HG03439 (cell line): ENCODE measurements around the gene RFT1.

Experiments
- ATAC-seq: cut with Tn5 transposase; IDR thresholded peaks from one replicate; pipeline ENCODE4 v1.9.1; 2021; ENCODE audit warnings: mild to moderate bottlenecking, moderate library complexity; ENCODE audit not compliant: unreplicated experiment

The RFT1 gene, protein sequence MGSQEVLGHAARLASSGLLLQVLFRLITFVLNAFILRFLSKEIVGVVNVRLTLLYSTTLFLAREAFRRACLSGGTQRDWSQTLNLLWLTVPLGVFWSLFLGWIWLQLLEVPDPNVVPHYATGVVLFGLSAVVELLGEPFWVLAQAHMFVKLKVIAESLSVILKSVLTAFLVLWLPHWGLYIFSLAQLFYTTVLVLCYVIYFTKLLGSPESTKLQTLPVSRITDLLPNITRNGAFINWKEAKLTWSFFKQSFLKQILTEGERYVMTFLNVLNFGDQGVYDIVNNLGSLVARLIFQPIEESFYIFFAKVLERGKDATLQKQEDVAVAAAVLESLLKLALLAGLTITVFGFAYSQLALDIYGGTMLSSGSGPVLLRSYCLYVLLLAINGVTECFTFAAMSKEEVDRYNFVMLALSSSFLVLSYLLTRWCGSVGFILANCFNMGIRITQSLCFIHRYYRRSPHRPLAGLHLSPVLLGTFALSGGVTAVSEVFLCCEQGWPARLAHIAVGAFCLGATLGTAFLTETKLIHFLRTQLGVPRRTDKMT

DNA sequence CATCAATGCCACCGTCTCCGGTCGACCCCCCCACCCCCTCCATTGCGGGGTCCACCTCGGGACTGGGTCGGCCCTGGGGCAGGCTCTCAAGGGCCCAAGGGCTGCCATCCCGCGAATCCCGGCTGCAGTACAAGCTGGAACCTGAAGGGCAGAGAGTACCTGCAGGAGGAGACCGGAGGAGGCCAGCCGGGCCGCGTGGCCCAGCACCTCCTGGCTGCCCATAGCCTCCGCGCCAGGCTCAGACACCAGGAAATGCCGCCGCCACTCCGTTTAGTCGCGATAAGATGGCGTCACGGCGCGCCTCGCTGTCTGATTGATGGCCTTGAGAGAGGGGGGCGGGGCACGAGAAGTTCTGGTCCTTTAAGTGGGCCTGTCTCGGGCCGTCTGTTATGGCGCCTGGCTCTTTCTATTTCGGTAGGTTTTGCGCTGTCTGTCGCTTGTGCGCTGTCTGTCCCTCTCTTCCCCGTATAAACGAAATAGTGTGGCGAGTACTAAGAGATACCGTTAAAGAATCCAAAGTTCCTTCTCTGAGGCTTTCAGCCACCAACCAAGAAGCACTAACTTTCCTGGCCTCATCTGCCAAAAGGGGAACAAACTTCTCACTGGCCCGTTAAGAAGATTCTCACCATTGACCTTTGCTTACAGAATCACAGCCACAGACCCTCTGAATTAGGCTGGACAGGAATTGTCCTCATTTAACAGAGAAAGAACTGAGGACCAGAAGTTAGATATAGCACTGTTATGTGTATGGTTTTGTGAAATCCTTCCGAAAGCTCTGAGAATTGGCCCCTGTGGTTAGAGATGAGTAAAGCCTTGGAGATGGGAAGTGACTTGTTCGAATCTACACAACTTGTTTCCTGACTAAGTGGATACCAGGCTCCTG lies at the start of gene RFT1:
Gene RFT1, minus strand, starts transcription at position 257 of the 883 bp plus-strand sequence. Its CDS starts 35 bp downstream, at position 222.
- ATAC-seq = peak; percentile 80

DNA sequence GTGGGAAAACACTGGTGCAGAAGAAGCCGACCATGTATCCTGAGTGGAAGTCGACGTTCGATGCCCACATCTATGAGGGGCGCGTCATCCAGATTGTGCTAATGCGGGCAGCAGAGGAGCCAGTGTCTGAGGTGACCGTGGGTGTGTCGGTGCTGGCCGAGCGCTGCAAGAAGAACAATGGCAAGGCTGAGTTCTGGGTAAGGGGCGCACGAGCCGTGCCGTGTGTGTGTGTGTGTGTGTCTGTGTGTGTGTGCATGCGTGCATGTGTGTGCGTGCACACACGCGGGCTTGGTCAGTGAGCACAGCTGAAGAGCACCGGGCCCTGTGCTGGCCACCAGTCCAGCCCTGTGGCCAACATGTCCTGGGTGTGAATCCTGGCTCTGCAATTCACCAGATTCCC lies 49.3 kb upstream of the RFT1 start:
- no peak for ATAC-seq

DNA sequence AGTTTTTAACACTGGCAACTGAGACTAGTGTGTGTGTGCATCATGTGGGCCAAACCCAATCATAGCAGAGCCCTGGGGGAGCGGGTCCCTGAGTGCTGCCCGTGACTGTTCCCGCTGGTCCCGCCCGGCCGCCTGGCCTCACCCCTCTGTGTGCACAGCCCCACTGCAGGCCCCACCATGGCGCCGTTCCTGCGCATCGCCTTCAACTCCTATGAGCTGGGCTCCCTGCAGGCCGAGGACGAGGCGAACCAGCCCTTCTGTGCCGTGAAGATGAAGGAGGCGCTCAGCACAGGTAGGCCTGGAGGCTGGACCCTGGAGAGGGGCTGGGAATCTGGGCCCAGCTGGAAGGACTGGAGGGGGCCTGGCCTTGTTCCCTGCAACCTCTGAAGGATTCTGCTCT lies 48.0 kb upstream of the RFT1 start:
- ATAC-seq = no peak

DNA sequence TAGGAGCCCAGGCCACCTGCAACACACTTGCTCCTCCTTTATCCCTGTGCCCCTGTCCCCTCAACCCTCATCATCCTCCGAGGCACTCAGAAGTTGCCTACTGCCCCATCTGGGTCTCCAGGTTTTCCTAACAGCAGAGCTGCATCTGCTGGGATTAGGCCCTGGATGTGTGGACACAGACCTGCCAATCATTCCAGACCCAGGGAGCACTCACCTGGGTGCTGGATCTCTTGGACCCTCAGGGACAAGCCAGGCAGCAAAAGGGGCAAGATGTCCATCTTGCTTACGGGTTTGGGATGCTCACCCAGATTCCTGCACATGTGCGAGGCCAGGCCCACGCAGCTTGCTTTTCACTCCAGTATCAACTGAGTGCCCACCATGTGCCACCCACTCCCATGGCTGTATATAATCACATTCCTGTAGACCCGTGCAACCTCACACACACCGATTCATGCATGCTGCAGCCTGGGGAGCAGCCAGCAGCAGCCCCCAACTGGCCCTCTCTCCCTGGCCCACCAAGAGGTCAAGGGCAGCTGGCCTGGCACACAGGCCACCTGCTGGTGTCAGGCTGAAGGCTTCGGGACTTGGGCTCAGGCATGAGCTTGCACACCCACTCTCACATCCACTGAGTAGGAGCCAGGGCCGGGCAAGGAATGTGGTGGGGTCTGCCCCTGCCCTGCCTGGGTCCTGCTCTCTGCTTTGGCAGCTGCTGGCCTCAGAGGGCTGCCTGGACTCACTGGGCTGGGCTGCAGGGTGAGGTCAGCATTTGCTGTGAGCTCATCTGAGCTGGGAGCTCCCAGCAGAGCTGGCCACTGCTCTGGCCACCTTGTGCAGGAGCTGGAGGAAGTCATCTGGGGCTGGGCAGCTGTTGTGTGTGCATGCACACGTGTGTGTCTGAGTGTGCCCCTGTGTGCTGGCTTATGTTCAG lies 45.6 kb upstream of the RFT1 start:
- no peak for ATAC-seq

DNA sequence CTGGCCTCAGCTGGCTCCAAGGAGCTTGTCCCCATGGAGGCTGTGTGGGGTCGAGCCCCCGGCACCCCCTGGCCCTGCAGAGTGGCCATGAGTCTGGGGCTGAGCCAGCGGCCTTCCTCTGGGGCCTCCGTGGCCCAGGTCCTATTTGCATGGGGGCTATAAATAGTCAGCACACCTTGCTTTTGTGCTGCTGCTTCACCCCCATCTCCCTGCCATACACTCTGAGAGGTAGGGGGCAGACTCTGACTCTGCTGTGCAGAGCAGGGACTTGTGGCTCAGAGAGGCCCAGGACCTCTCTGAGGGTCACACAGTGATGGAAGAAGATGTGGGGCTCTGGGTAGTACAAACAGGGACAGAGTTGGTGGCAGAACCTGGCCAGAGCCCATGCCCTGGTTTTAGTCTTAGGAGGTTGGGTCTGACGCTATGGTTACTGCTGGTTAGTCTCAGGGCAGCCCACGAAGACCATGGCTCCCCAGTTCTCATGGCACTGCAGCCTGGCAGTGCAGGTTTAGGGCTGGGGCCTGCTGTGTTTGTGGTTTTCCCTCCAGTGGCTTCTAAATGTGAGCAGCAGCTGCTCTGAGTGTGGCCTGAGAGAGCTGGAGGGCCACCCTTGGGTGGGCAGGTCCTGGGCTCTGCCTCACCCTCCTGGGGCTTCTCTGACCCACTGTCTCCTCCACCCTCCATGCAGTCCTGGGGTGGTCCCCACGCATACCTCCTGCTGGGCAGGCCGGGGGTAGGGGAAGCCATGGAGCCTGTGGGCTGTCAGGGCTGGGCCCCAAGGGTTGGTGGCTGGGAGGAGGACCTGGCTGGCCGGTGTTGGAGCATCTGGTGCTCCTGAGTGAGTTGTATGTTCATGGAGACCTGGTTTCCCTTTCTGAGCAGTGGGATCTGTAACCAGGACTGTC lies 44.4 kb upstream of the RFT1 start:
- ATAC-seq = peak; percentile 46

DNA sequence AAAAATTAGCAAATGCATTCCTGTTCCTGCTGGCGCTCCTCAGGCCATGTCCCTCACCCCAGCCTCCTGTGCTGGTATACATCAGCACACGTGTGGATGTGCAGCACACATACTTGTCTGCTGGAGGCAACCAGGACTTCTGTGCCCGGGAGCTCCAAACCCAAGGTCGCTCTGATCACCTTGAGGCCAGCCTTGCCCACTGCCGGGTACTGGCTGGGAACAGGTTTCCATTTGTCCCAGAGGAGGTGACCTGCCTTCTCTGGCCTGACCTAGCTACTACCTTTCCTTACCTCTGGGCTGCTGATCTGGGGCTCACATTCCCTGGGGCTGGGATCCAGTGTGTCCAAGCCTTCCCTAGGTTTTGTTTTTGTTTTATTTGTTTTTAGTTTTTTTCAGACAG lies 42.9 kb upstream of the RFT1 start:
- no peak for ATAC-seq

DNA sequence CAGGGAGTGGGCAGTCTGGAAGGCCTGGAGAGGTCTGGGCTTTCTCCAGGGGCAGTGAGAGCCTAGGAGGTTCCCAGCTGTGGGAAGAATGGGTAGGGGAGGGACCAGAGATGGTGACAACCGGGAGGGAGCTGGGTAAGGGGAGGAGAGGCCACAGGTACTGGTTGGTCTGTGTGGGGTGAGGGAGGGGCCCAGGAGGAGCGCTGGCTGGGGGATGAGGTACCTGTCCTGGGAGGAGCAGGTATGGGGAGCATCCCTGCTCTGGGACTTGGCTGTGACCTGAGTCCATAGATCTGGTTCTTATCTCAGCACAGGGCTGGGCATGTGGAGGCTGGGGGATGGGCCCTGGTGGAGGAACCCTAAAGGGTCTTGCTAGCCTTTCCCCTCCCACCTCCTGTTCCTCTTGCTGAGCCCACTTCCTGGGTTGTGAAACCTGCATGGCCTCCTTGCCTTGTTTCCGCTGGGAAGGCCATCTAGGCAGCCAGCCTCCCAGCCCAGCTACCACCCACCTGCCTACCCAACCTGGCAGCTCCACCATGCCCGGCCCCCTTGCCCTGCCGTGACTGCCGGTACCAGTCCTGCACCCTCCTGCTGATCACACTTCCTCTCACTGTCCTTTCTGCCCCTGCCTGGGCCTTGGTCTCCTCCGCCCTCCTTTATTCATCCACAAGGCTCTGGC lies 41.7 kb upstream of the RFT1 start:
- ATAC-seq = no peak

DNA sequence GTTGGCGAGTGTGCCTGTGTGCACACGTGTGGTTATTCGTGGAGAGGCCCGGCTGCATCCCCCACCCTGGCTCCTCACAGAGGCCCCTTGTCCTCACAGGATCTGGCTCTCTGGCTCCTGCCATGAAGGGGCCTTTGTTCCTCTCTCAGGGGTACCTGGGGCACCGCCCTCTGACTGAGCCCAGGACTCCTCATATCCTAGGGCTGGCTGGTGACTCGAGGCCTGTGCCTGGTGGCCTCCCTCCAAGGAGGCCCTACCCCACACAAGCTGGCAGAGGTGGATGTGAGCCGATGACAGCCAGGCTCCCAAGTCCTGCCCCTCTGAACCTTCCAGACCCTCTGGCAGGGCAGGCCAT lies 40.8 kb upstream of the RFT1 start:
- ATAC-seq = no peak

DNA sequence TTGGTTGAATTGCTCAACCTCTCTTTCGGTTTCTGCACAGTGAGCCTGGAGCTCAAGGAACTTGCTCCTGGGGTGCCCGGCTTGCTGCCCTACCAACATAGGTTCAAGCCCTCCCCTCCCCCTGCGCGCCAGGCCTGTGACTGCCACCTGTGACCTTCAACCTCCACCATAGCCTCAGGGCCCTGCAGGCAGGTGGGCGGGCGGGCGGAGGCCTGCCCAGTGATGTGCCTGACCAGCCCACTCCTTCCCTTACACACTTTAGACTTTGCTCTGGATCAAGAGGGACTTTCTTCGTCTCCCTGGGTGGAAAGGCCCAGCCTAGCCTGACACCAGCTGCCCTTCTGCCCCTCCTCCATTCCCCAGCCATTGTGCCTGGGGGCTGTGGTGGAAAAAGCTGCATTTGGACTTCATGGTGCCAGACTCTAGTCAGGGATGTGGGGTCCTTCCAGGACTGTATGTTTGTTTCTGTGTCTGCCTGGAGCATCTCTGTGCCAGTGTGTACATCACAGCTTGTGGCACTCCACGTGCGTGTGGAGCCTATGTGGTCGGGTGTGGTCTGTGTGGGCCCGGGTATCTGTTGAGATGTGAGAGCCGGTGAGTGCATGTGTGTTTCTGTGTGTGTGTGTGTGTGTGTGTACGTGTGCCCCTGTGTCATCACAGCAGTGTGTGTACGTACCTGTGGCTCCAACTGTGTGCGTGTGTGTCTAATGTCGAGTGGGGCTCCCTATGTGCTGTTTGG lies 40.3 kb upstream of the RFT1 start:
- ATAC-seq = no peak

DNA sequence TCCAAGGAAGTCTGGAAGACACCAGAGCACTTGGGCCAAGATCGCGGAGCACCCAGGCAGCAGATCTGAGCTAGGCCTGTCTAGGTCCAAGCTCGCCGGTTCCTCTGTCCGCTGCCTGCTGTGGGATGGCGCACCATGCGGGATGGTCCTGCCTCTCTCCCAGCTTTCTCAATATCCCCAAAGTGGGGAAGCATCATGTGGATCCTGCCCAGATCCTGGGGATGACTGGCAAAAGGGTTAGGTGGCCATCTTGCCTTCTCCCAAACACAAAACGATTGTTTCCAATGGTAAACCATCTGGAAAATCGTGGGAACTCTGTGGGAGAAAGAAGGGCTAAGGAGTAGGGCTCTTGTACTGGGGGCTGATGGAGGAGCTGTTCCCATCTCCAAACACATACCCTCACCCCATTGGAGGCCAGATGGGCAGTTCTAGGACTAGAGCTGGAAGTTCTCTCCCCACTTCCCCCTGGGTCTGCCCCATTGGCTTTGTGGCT lies 39.6 kb upstream of the RFT1 start:
- ATAC-seq = no peak

DNA sequence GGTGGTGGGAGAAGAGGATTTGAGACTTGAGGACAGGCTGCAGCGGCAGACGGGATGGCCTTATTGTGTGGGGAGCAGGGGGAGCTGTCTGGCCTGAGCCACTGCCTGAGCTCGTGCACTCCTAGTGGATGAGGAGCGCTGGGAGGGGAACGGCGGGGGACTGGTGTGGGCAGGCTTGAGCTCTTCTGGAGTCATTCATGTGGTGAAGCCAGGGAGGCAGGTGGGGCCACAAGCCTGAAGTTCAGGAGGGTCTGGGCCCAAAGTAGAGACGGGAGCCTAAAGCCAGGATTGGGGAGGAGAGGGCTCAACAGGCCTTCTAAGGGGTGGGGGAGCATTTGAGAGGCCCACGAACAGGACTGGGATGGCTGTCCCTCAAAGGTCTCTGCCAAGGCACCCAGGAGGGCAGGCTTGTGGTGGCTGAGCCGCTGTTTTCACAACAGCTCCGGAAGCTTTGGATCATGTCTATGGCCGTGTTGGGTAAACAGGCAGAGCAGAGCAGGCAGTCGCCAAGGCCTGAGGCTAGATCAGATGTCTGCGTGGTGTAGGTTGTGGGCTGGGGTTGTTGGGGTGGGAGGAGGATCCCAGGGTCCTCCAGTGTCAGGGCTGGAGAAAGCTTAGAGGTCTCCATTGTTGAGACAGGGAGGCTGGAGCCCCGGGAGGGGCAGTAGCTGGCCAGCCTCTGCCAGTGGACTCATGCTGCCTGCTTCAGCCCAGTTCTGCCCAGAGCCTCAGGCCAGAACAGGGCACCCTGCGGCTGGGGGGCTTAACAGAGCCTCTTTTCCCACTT lies 39.0 kb upstream of the RFT1 start:
- ATAC-seq = no peak

DNA sequence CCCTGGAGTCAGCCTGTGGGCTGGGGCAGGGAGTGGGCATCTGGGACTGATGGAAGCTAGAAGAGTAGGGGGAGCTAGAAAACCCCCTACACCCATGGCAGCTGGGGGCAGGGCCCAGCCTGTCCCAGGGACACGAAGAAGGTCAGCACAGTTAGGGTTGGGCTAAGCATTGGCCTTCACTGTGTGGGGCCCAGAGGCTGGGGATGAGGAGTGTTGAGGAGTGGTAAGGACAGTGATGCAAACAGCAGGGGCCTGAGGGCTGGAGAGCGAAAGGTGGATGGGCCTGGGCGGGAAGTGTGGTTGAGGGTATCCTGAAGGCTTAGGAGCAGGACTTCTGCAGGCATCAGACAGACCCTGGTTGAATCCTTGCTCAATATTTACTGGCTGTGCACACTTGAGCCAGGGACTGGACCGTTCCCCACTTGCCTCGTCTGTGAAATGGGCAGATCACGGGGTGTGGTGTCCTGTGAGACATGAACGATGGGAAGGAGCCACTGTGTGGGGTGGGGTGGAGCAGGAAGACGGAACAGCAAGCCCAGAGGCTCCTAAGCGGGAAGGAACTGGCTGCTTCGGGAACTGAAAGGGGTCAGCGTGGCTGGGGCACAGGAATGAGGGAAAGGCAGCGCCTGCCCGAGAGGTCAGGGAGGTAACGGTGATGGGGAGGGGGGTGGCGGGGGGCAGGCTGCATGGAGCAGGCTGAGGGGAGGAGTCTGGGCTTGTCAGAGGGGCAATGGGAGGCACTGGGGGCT lies 38.1 kb upstream of the RFT1 start:
- ATAC-seq = no peak

DNA sequence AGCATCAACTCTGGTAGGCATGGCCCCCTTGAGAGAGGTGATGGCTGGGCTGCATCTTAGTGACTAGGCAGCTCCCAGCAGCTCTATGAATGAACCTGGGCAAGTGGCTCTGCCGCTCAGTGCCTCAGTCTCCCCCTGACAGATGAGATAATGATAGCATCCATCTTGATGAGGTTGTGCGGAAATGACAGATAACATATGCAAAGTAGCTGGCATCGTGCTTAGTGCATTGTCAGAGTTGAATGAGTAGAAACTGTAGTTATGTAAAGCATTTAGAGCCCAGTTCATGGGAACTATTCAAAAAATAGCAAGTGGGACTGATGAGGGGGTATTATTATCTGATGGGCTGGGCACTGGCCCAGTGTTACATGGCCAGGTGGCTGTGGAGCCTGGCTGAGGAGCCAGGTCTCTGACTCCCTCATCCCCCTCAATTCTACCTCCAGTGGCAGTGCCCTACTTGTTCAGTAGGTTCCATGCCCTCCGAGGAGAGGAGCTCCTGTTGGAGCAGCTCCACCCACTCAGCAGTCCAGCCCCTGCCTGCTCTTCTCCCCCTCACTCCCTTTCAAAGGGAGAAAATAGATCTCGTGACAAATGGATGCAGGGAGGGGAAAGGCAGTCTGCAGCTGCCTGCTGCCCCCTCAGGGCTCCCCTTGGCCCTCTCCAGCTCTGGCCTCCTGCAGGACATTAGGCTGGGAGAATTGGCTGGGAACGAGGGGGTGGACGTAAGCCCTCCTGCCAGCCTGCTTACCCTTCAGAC lies 37.4 kb upstream of the RFT1 start:
- no peak for ATAC-seq

DNA sequence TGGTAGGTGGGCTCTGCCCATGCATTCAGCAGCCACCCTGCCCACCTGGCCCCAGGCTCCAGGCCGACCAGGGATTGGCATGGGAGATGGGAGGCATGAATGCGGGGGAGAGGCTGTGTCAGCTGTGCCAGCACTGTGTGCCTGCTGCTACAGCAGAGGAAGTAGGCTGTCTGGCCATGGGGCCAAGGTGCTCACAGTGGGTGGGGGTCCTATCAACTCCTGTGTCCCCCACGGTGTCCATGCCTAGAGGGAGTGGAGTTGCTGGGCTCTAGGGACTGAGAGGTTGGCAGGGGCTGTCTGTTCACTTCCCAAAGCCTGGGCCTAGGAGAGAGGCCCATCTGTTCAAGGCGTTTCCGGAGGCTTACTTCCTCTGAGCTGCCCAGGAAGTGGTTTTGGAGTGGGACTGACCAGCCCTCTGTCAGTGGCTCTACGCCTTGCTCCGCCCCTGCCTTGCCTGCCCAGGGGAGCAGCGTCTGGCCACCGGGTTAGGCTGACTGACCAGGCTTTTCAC lies 36.6 kb upstream of the RFT1 start:
- ATAC-seq = no peak

DNA sequence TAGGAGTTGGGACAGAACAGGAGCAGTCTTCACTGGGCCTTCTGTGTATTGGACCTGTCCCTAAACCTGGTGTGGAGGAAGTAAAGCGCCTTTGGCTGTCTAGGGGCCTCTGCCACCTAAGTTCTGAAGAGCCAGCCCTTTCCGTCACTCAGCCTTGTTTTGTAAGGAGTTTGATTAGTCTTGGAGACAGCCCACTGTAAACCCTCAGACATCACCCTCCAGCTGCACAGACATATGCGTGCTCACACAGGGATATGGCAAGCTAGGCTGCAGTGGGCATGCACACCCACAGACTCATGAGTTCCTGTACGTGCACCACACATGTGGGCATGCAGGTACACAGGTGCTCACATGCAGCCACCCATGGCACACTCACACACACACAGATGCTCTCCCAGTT lies 36.0 kb upstream of the RFT1 start:
- ATAC-seq = no peak

DNA sequence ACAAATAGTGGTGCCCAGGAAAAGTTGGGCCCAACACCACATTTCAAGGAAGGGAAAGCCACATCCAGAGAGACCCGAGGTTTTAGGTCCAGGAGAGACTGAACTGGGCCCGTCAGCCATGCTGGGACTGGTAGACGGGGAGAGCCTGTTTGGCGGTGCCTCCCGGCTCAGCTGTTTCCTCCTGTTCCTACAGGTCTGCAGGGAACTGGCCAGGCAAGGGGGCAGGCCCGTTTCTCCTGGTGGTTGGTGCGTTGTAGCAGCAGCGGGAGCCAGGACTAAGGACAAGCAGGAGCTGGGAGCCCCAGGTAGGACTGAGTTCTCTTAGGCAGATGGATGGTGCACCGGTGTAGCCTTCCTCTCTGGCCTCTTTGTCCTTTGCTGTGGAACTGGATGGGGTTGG lies 34.7 kb upstream of the RFT1 start:
- ATAC-seq = no peak
